ENCODE results near the gene OR10V1.
"Not testable (repeated sequence)": the region's sequence is repeated elsewhere in the genome, so short reads cannot be mapped to it uniquely, and the experiment has no call there.

Gene OR10V1

DNA sequence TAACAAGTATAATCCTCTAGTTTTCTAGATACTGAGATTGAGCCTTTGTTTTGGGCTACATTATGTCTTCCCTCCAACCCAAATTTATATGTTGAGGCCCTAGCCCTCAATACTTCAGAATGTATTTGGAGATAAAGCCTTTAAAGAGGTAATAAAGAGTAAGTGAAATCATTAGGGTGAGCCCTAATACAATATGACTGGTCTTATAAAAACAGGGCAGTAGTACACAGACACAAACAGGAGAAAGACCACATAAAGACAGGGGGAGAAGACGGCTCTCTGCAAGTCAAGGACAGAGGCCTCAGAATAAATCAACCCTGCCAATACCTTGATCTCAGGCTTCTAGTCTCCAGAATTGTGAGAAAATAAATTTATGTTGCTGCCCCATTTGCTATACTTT, 6.3 kb downstream of the OR10V1 start:
- DNase-seq = no peak

DNA sequence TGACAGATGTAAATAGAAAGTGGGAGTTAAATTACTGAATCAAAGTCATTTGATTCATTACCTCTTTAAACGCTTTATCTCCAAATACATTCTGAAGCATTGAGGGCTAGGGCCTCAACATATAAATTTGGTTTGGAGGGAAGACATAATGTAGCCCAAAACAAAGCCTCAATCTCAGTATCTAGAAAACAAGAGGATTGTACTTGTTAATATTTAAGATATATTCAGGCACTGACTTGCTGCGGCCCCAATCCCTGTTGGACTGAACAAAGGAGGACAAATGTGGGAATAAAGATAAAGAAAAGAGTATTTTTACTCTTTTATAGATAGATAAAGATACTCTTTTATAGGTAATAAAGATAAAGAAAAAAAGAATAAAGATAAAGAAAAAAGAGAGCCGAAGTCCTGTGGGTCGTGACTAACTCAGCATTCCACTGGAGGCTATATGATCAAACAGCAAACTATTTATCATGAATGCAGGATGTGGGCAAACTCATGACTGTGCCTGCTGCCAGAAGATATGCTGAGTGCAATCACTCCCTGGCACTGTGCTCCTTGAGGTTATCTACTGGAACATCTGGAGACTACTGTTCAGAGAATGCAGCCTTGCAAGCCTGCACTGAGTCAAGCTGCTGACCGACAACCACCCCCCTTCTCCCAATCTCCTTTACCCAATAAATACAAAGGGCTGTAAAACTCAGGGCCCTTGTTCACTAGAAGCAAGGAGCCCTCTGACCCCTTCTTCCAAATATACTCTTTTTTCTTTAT, 6.9 kb downstream of the OR10V1 start:
- DNase-seq = no peak

DNA sequence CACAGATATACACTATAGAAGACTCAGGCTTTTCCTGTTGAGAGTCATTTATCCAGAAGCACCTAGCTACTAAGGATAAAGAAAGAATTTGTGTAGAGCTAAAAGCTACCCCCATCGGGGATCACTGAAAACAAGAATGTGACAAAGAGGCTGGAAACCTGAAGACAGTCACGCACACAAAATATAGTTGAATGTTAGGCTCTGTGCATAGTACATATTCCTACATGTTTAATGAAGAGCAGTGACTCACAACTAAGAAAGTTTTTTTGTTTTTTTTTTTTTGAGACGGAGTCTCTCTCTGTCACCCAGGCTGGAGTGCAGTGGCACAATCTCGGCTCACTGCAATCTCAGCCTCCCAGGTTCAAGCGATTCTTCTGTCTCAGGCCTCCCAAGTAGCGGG, 8.4 kb downstream of the OR10V1 start:
- DNase-seq = no peak

DNA sequence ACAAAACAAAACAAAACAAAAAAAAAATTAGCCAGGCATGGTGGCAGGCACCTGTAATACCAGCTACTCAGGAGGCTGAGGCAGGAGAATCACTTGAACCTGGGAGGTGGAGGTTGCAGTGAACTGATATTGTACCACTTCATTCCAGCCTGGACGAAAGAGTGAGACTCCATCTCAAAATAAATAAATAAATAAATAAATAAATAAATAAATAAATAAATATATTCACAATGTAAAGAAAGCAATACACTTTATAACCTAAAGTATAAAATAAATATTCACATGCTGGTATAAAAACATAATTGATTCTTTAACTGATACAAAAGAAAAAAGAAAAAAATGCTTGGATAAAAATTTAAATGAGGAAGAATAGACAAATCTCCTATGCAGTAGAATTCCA, 10.1 kb downstream of the OR10V1 start:
- DNase-seq = not testable (repeated sequence)

DNA sequence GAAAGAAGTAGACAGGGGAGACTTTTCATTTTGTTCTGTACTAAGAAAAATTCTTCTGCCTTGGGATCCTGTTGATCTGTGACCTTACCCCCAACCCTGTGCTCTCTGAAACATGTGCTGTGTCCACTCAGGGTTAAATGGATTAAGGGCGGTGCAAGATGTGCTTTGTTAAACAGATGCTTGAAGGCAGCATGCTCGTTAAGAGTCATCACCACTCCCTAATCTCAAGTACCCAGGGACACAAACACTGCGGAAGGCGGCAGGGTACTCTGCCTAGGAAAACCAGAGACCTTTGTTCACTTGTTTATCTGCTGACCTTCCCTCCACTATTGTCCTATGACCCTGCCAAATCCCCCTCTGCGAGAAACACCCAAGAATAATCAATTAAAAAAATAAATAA, 13.5 kb downstream of the OR10V1 start:
- not testable (repeated sequence) for DNase-seq

DNA sequence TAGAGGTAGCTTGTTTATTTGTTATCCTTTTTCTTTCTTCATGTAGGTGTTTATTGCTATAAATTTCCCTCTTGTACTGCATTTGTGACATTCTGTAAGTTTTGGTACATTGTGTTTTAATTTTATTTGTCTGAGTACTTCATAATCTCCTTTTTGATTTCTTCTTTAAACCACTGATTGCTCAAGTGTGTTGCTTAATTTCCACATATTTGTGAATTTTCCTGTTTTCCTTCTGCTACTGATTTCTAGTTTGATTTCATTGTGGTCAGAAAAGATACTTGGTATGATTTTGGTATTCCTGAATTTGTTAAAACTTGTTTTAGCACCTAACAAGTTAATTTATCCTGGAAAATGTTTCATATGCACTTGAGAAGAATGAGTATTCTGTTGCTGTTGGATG, 15.1 kb downstream of the OR10V1 start:
- DNase-seq = no peak

DNA sequence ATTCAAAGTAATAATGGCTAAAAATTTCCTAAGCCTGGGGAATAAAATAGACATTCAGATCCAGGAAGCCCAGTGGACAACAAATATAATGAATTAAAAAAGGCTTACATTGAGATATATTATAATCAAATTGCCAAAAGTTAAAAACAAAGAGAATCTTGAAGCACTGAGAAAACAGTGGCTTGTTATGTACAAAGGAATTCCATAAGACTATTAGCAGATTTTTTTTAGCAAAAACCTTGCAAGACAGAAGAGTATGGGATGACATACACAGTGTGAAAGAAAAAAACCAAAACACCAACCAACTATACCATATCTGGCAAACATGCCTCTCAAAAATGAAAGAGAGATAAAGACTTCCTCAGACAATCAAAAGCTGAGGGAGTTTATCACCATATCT, 20.7 kb downstream of the OR10V1 start:
- DNase-seq = no peak

DNA sequence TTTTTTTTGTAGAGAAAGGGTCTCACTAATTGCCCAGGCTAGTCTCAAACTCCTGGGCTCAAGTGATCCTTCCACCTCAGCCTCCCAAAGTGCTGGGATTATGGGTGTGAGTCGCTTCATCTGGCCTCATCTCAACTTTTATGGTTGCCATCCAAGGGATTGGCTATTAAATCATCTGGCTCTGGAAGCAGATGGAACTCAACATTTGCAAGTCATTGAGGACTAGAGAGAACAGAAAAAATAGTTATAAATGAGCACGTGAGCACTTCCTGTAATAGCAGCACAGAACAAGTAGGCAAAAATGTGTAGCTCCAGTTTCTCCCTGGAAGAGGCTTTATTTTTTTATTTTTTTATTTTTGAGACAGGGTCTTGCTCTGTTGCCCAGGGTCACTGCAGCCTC, 22.5 kb downstream of the OR10V1 start:
- DNase-seq = no peak

DNA sequence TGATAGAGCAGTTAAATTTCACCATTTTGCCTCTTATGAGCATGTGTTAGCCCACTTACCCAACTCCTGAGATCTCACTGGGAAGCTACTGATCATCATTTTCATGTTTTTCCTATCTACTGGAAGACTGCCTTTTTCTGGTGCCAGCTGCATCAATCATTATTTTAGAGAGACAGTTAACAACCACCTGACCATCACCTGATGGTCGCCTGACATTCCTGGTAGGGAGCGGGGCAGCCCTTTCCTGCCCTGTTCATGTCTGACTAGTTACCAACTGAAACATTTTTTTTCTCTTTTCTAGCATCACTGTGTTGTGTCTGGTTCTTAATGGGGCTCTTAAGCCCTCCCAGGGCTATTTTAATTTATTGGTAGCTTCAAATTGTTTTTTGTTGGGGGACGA, 24.6 kb downstream of the OR10V1 start:
- DNase-seq = no peak

DNA sequence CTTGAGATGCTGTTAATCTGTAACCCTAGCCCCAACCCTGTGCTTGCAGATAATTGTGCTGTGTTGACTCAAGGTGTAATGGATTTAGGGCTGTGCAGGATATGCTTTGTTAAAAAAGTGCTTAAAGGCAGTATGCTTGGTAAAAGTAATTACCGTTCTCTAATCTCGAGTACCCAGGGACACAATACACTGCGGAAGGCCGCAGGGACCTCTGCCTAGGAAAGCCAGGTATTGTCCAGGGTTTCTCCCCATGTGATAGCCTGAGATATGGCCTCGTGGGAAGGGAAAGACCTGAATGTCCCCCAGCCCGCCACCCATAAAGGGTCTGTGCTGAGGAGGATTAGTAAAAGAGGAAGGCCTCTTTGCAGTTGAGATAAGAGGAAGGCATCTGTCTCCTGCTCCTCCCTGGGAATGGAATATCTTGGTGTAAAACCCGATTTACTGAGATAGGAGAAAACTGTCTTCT, 32.4 kb downstream of the OR10V1 start:
- DNase-seq = not testable (repeated sequence)

DNA sequence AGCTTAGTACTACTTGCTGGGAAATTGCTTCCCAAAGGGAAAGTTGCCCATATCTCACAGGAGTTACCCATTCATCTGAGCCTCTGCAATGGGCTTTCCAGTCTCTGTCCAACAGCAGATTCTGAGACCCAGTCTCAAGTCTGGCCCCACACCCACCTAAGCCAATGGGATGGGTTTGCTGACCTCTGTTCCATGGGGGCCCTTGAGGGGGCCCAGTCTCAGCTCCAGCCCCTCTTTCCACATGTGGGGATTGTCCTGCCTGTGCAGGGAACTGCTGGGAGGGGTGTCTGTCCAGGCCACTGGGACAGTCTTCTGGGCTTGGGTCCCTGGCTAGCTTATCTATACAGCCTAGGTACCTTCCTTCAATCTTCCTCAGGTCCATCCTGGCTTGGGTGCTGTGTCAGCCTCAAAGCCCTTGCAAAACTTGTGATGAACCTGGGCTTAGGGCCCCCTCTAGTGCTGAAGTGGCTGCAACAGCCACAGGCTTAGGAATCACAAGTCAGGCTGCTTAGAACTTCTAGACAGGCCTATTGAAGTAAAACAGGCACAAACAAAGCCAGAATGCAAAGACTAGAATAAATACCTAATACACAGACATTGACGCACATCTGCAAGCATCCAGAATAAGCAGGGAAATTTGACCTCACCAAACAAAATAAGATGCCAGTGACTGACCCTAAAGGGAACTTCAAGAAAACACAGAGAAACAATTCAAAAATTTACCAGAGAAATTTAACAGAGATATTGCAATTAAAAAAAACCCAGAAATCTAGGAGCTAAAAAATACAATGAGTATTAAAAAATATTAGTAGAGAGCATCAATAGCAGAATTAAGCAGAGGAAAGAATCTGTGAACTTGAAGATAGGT, 33.1 kb downstream of the OR10V1 start:
- DNase-seq = peak; percentile 47

DNA sequence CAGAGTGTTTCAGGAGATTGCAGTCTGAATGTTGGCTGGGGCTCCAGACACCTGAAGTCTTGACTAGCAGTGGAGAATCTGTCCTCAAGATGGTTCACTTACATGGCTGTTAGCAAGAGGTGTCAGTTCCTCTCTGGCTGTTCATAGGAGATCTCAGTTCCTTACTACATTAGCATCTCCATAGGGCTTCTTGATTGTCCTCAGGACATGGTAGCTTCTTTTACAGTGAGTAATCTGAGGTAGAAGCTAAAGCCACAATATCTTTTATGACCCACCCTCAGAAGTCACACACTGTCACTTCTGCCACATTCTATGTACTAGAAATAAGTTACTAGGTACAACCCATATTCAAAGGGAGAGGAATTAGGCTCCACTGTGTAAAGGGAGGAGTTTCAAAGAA, 34.3 kb downstream of the OR10V1 start:
- no peak for DNase-seq

DNA sequence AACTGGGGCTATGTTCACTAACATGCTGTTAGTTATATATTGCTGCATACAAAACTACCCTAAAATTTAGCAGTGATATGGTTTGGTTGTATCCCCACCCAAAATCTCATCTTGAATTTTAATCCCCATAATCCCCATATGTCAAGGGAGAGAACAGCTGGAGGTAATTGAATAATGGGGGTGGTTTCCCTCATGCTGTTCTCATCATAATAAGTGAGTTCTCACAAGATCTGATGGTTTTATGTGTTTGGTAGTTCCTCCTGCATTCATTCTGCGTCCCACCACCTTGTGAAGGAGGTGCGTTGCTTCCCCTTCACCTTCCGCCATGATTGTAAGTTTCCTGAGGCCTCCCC, 34.9 kb downstream of the OR10V1 start:
- no peak for DNase-seq

DNA sequence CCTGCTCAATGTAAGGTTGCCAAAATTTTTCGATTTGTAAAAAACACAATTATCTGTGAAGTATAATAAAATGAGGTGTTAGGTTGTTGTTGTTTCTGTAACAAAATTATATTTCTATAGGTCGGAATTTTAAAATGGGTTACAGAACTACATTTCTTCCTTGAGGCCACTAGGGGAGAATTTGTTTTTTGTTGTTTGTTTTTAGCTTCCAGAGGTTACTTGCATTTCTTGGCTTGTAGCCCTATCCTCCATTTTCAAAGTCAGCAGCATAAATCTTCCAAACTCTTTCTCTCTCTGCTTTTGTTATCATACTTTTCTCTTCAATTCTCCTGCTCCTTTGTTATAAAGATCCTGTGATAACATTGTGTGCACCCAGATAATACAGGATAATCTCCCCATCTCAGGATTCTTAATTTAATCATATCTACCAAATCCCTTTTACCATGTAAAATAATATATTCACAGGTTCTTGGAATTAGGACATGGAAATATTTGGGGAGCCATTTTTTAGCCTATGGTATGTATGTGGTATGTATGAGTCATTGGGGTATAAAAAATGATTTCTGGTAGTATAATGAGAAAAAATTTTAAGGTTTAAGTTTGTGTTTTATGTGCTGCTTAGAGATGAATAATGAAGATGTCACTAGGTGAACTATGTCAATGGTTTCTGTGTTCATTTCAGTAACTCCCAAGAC, 35.4 kb downstream of the OR10V1 start:
- no peak for DNase-seq

DNA sequence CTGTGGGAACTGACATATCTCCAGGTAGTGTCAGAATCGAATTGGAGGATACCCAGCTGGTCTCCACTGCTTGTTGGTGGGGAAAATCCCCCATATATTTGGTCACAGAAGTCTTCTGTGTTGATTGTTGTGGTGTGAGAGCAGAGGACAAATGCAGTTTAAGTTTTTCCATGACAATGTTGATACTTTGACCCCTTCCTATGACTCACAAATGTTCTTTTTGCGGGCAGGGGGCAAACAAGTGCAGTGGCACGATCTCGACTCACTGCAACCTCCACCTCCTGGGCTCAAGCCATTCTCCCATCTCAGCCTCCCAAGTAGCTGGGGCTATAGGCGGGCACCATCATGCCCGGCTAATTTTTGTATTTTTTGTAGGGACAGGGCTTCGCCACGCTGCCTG, 37.4 kb downstream of the OR10V1 start:
- DNase-seq = no peak

DNA sequence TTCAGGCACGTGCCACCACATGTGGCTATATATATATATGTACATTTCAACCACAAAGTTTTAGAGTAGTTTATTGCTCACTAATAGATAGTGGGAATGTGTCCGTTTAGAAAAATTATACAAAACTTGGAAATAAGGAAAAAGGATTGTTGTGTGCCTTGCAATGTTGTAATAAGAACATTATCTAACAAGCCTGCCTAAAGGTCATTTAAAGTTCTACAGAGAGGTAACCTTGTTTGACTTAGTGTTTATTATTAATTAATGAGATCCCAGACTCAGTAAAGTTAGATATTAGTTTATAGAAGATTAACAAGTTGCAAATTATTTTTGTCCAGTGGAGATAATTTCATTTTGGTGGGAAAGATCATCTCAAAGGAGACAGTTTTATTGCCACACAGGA, 39.4 kb downstream of the OR10V1 start:
- no peak for DNase-seq

DNA sequence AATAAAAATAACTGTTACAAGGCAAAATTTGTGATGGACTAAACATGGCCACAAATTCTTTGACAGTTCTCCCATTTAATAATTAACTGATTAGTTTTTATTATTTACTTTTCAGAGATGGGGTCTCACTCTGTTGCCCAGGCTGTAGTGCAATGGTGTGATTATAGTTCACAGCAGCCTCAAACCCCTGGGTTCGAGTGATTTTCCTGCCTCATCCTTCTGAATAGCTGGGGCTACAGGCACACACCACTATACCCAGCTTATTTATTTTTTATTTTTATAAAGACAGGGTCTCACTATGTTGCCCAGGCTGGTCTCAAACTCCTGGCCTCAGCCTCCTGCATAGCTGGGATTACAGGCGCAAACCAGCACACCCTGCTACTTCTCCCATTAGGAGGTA, 40.4 kb downstream of the OR10V1 start:
- no peak for DNase-seq

DNA sequence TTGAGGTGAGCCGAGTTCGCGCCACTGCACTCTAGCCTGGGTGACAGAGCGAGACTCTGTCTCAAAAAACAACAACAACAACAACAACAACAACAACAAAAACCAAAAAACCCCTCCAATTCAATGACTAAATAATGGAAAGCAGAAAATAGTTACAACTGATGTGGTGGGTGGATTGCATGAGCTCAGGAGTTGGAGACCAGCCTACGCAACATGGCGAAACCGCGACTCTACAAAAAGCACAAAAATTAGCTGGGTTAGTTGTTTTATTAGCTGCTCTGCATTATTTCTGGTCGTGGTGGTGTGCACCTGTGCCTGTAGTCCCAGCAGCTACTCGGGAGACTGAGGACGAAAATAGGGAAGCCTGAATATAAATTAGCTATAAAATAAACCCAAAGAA, 42.2 kb downstream of the OR10V1 start:
- no peak for DNase-seq

DNA sequence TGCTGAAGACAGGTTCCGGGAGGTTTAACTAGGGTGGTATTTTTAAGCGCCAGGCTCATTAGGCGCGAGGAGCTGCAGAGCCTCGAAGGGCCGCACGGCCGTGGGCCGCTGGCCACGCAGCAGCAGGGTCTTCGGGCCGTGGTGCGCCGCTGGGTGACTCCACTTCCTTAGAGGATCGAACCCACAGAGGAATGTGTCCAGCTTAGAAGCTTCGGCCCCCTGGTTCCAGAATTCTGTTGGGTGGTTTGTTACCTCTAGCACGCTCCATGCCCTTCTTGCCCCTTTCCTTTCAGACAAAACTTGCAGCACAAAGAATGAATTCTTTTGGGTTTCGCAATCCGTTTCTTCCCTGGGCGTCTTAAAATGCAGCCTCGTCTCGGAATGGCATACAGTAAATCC, 44.0 kb downstream of the OR10V1 start:
- DNase-seq = no peak

DNA sequence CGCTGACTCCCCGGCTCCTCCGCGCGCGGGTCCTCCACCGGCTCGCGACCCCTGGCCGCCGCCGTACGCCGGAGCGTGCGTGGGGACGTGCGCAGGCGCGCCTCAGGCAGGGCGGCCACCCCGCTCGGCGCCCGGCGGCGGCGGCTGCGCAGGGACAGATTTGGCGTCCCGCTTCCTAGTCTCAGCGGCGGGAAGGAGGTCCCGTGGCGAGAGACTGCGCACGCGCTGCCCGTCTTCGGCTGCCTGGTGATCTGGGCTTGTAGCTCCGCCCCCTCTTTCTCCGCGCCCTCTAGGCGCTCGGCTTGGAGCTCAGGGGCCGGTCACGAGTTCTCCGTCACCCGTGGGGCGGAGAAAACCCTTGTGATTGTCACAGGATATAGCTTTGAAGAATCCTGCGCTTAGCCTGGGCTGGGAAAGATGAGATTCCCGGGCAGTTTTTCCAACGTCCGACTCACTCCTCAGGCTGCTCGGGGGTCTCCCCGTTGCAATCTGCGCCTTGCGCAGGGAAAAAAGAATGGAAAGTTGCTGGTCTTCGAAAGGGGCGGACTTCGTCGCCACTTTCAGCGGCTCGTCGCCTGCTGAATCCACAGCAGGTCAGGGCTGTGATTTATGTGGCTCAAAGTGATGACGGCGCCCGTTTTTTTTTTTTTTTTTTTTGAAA, 44.6 kb downstream of the OR10V1 start, which contains the start of gene PATL1:
Gene PATL1 (minus strand): TSS at position 88 of the 661 bp plus-strand sequence. CDS start 142 bp downstream, outside the sequence.
- peak; percentile 98 for DNase-seq

DNA sequence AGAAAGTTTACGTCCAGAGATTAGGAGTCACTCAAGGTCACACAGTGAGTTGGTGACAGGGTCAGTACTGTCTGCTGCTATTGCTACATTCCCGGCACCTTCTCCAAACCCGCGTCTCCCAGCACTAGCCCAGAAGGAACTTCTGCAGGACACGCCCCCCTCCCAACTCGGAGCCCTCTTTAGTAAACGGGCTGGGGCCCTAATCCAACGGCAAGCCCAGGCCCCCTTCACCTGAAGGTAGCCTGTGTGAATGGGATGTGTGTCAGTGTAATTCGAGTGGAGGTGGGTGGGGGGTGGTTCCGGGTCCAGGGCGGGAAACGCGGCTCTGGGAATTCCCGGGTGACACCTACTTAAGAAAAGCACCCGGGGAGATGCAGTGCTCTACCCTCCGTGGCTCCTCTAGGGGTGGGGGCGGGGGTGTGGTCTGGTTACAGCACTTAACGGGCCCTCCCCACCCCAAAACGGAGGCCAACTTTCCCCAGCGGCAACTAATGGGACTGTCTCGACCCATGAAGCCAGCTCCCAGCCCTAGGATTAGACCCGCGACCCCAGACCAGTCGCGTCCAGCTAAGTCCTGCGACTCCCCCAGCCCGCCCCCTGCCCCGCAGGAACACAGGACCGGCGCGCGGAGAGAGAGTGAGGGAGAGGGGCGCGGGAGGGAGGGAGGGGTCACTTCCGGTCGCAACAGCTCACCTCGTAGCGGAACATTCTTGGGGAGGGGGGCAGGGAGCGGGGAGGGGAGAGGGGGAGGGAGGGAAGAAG, 45.3 kb downstream of the OR10V1 start:
- DNase-seq = peak; percentile 53

DNA sequence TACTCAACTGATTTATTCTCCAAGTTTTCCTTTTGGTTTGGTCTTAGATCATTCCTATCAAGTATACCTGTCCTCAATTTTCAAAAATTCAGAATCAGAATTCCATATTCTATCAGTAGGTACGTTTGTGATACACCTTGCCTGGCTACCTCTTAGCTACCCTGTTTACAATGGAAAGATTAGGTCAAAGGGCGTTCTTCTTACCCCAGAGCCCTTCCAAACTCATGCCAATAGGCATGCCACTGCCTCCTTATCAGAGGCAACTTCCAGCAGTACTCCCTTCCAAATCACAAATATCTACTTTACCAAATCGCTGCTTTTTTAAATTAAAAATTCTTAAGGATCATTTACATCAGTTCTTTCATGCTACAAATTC, 45.8 kb downstream of the OR10V1 start:
- no peak for DNase-seq

All from activated CD4-positive, alpha-beta T cell treated with anti-CD3 and anti-CD28 coated beads for 1 hour (primary cell).